ENCODE measurements around the gene LTB4R.

The LTB4R gene

GRCh38 chr14:24271134-24271833 is 40.0 kb upstream of the LTB4R start, which contains the start of gene RABGGTA:
Gene RABGGTA, minus strand, starts transcription at chr14:24271597. Its CDS starts 482 bp downstream, at chr14:24271115.
- TF ChIP-seq CTCF (conservative IDR thresholded peaks at IDR 0.05; ENCODE audit: low read depth, low read length), result peak; percentile 66
- H3K4me3 ChIP-seq (ENCODE audit: low read length), result peak within 1 kb of the TSS; percentile 86
- DNase-seq (ENCODE audit: low read depth), result no peak

- no peak for DNase-seq (ENCODE audit: low read depth)
Measured at GRCh38 chr14:24271834-24272263, 39.5 kb upstream of the LTB4R start.

GRCh38 chr14:24272467-24272866 is 38.8 kb upstream of the LTB4R start:
- no peak for TF ChIP-seq CTCF (conservative IDR thresholded peaks at IDR 0.05; ENCODE audit: low read depth, low read length)
- DNase-seq (ENCODE audit: low read depth), result no peak
- no peak overlapping the region for H3K4me3 ChIP-seq (ENCODE audit: low read length)

More at GRCh38 chr14:24271834-24272263, 39.5 kb upstream of the LTB4R start:
- peak overlapping the region; percentile 86 for H3K4me3 ChIP-seq (ENCODE audit: low read length)
- TF ChIP-seq CTCF (conservative IDR thresholded peaks at IDR 0.05; ENCODE audit: low read depth, low read length), result no peak

GRCh38 chr14:24273422-24273998 is 37.8 kb upstream of the LTB4R start:
- TF ChIP-seq CTCF (conservative IDR thresholded peaks at IDR 0.05; ENCODE audit: low read depth, low read length), result peak; percentile 49
- DNase-seq (ENCODE audit: low read depth), result no peak
- H3K4me3 ChIP-seq (ENCODE audit: low read length), result no peak overlapping the region

- TF ChIP-seq CTCF (conservative IDR thresholded peaks at IDR 0.05; ENCODE audit: low read depth, low read length), result no peak
- peak; percentile 89 for DNase-seq (ENCODE audit: low read depth)
- no peak overlapping the region for H3K4me3 ChIP-seq (ENCODE audit: low read length)
Measured at GRCh38 chr14:24274101-24274543, 37.2 kb upstream of the LTB4R start.

GRCh38 chr14:24277071-24277470 is 34.2 kb upstream of the LTB4R start:
- TF ChIP-seq CTCF (conservative IDR thresholded peaks at IDR 0.05; ENCODE audit: low read depth, low read length), result no peak
- DNase-seq (ENCODE audit: low read depth), result no peak
- H3K4me3 ChIP-seq (ENCODE audit: low read length), result no peak overlapping the region

Data from retinal pigment epithelial cell (primary cell).